Suprapubic skin (tissue), 4 donors: ENCODE data around the gene TMC7.

ENCODE experiments used
- POLR2A ChIP-seq, 2 donors: fragments of 450-650 bp; IDR thresholded peaks; one replicate each; pipeline ENCODE4 v1.6.1; 2017; ENCODE audit warnings: antibody characterized with exemption in 2 of 2, mild to moderate bottlenecking in 2 of 2, moderate library complexity in 2 of 2
- POLR2AphosphoS5 ChIP-seq, 3 donors: sonication (generic); formaldehyde crosslinking; IDR thresholded peaks; one replicate each; pipeline ENCODE4 v1.6.1; 2017; ENCODE audit warnings: antibody characterized with exemption in 3 of 3
- TF ChIP-seq, protein P1 (sequence below), 2 donors: fragments of 200-600 bp in 1 of 2; fragments of 450-650 bp in 1 of 2; sonication (generic) in 1 of 2; IDR thresholded peaks; one replicate each; pipeline ENCODE4 v1.5.1; 2016 to 2019; ENCODE audit warnings: antibody characterized with exemption in 2 of 2, mild to moderate bottlenecking in 1 of 2, moderate library complexity in 1 of 2

DNA sequence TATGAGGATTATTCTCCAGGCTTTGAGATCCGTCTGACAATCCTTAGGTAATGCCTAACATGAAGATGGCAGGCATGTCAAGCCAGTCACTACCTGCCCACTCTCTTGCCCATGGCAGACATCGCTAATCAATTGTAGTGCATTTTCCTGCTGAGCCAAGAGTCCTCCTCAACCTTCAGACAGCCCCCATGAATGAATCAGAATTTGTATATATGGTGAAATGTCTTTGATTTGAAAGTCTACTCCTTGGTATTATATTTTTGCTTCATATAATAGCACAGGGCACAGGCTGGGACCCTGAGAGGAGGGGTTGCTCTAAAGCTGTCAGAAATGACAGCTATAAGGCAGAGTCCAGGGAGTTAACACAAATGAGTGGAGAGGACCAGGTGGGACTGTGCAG, 56.7 kb downstream of the TMC7 start:
- TF ChIP-seq, protein P1, sequence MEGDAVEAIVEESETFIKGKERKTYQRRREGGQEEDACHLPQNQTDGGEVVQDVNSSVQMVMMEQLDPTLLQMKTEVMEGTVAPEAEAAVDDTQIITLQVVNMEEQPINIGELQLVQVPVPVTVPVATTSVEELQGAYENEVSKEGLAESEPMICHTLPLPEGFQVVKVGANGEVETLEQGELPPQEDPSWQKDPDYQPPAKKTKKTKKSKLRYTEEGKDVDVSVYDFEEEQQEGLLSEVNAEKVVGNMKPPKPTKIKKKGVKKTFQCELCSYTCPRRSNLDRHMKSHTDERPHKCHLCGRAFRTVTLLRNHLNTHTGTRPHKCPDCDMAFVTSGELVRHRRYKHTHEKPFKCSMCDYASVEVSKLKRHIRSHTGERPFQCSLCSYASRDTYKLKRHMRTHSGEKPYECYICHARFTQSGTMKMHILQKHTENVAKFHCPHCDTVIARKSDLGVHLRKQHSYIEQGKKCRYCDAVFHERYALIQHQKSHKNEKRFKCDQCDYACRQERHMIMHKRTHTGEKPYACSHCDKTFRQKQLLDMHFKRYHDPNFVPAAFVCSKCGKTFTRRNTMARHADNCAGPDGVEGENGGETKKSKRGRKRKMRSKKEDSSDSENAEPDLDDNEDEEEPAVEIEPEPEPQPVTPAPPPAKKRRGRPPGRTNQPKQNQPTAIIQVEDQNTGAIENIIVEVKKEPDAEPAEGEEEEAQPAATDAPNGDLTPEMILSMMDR (IDR thresholded peaks at IDR 0.05): no peak
- TF ChIP-seq POLR2AphosphoS5 (IDR thresholded peaks at IDR 0.05): no peak
- TF ChIP-seq POLR2A (IDR thresholded peaks at IDR 0.05): no peak
